Caco-2 (cell line): ENCODE data around the gene PTMS. TPM values are rescaled to one million over a fixed set of nuclear protein-coding genes. Genes with fewer than 3 reads are reported as not detected.

Experiments
- BruUV-seq: library from RNA; stranded (reverse); fragments of 400-500 nt; replicated peaks from 2 replicates; lab custom pipeline; 2021; lab: Mats Ljungman, UMichigan
- CTCF ChIA-PET: fragments of 300-600 bp; sonication (Branson Sonifier 250); formaldehyde crosslinking; loops from one replicate; lab custom pipeline; 2022; ENCODE audit warnings: antibody characterized with exemption; lab: Charles Lee
- POLR2A ChIA-PET: fragments of 300-600 bp; sonication (Branson Sonifier 250); formaldehyde crosslinking; loops from one replicate; lab custom pipeline; 2022; ENCODE audit warnings: antibody characterized with exemption; lab: Charles Lee
- DNase-seq, 2 experiments: peaks; one replicate each; pipeline versions ENCODE4 v3.0.0 to v3.0.0-alpha.2; 2020 to 2022
- H3K27me3 ChIP-seq: replicated peaks from 2 replicates; pipeline ENCODE4 v1.6.0; 2011; ENCODE audit warnings: low read length; ENCODE audit not compliant: control insufficient read depth, insufficient read depth
- H3K36me3 ChIP-seq: 2 replicates; pipeline ENCODE4 v1.5.1; 2011; ENCODE audit warnings: low read length; ENCODE audit not compliant: control insufficient read depth, insufficient read depth
- H3K4me1 ChIP-seq: fragments of 250-450 bp; sonication (Bioruptor Pico); 2 replicates; pipeline ENCODE4 v1.5.1; 2020; ENCODE audit warnings: mild to moderate bottlenecking
- H3K4me3 ChIP-seq: 2 replicates; pipeline ENCODE4 v1.5.1; 2011; ENCODE audit warnings: low read depth, mild to moderate bottlenecking, control low read depth, low read length
- H3K9me3 ChIP-seq: fragments of 250-450 bp; sonication (Bioruptor Pico); 2 replicates; pipeline ENCODE4 v1.5.1; 2020; ENCODE audit warnings: mild to moderate bottlenecking, moderate library complexity
- H3K27ac Mint-ChIP-seq: one replicate; pipeline ENCODE4 v1.8.0; 2022; ENCODE audit warnings: mixed read lengths; ENCODE audit not compliant: unreplicated experiment
- H3K27me3 Mint-ChIP-seq: one replicate; pipeline ENCODE4 v1.8.0; 2022; ENCODE audit warnings: mixed read lengths; ENCODE audit not compliant: insufficient read depth, unreplicated experiment
- H3K36me3 Mint-ChIP-seq: one replicate; pipeline ENCODE4 v1.8.0; 2022; ENCODE audit warnings: mild to moderate bottlenecking, mixed read lengths; ENCODE audit not compliant: insufficient read depth, unreplicated experiment
- H3K4me1 Mint-ChIP-seq: one replicate; pipeline ENCODE4 v1.8.0; 2022; ENCODE audit warnings: low read depth, mixed read lengths; ENCODE audit not compliant: unreplicated experiment
- H3K4me3 Mint-ChIP-seq: one replicate; pipeline ENCODE4 v1.8.0; 2022; ENCODE audit warnings: mild to moderate bottlenecking, moderate library complexity, mixed read lengths; ENCODE audit not compliant: unreplicated experiment
- H3K9me3 Mint-ChIP-seq: one replicate; pipeline ENCODE4 v1.8.0; 2022; ENCODE audit warnings: mixed read lengths; ENCODE audit not compliant: unreplicated experiment
- intact Hi-C: fragments of 100-400 bp; cut with micrococcal nuclease; formaldehyde crosslinking; loops from one replicate; pipeline ENCODE4 v1.10.0; 2022; ENCODE audit not compliant: unreplicated experiment
- total RNA-seq: library from RNA; stranded (reverse); gene quantifications from 2 replicates; pipeline ENCODE4 v1.2.3, GENCODE V29; 2022
- TF ChIP-seq, protein P1 (sequence below), 2 experiments: fragments of 200-600 bp in 1 of 2; IDR thresholded peaks; 1 replicate in 1 of 2; 2 replicates in 1 of 2; pipeline versions ENCODE4 v1.5.1 to v1.8.0; 2011 to 2022; ENCODE audit warnings: antibody characterized with exemption in 1 of 2, control low read depth in 1 of 2, inconsistent platforms in 1 of 2, low read depth in 1 of 2, low read length in 1 of 2, mild to moderate bottlenecking in 1 of 2, moderate library complexity in 1 of 2; ENCODE audit not compliant: insufficient read depth in 1 of 2, severe bottlenecking in 1 of 2, unreplicated experiment in 1 of 2

Gene PTMS
- total RNA-seq, 1 experiment from 2014 or later, result 285 TPM

DNA sequence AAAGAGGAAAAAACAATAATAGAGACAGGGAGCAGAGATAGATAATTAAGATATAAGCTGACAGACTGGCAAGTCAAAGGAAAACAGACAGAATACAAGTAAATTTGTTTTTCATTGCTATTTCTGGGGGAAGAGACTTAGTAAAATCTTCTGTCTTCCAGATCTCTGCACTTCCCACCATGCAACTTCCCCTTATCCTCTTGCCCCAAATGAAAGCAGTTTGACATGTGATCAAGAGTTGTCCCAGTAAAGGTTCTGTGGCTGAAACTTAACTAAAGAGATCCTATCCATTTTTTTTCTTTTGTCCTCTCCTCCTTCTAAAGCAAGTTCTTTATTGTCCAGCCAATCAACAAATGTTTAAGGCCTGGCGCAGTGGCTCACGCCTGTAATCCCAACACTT, 11.8 kb upstream of the PTMS start:
- Histone ChIP-seq H3K36me3 (peaks cover 8% of the 10 kb centered on the region), H3K4me1 (peaks cover 16% of the 10 kb centered on the region), H3K4me3 (no peak overlapping the region), H3K9me3 (no peaks in the 10 kb centered on the region), H3K27me3 (no peaks in the 10 kb centered on the region)
- DNase-seq, result no peak
- Mint-ChIP-seq H3K27ac (peak overlapping the region; percentile 94), H3K4me3 (no peak overlapping the region), H3K4me1 (peaks cover 18% of the 10 kb centered on the region), H3K27me3 (no peaks in the 10 kb centered on the region), H3K9me3 (no peaks in the 10 kb centered on the region), H3K36me3 (peaks cover 41% of the 10 kb centered on the region)
- TF ChIP-seq, protein P1, sequence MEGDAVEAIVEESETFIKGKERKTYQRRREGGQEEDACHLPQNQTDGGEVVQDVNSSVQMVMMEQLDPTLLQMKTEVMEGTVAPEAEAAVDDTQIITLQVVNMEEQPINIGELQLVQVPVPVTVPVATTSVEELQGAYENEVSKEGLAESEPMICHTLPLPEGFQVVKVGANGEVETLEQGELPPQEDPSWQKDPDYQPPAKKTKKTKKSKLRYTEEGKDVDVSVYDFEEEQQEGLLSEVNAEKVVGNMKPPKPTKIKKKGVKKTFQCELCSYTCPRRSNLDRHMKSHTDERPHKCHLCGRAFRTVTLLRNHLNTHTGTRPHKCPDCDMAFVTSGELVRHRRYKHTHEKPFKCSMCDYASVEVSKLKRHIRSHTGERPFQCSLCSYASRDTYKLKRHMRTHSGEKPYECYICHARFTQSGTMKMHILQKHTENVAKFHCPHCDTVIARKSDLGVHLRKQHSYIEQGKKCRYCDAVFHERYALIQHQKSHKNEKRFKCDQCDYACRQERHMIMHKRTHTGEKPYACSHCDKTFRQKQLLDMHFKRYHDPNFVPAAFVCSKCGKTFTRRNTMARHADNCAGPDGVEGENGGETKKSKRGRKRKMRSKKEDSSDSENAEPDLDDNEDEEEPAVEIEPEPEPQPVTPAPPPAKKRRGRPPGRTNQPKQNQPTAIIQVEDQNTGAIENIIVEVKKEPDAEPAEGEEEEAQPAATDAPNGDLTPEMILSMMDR (IDR thresholded peaks at IDR 0.05; ENCODE audit: insufficient read depth in 1 of 2, low read depth in 1 of 2, low read length in 1 of 2, severe bottlenecking in 1 of 2, unreplicated experiment in 1 of 2), result no peak
- intact Hi-C loops, result no loop called here
- ChIA-PET POLR2A (interaction anchor here (0.9 to 3.1 kb wide), 7 partner anchors 12 to 183 kb away, joined by 3 to 60 read pairs (median 20); partner anchors contain the start of genes CDCA3, COPS7A, PTMS and USP5), CTCF (interaction anchor here (0.5 to 4.5 kb wide), 21 partner anchors 9 to 363 kb away, joined by 3 to 135 read pairs (median 9); partner anchors contain the start of genes CDCA3, COPS7A, PTMS and SPSB2)
- no TSS peak for BruUV-seq

DNA sequence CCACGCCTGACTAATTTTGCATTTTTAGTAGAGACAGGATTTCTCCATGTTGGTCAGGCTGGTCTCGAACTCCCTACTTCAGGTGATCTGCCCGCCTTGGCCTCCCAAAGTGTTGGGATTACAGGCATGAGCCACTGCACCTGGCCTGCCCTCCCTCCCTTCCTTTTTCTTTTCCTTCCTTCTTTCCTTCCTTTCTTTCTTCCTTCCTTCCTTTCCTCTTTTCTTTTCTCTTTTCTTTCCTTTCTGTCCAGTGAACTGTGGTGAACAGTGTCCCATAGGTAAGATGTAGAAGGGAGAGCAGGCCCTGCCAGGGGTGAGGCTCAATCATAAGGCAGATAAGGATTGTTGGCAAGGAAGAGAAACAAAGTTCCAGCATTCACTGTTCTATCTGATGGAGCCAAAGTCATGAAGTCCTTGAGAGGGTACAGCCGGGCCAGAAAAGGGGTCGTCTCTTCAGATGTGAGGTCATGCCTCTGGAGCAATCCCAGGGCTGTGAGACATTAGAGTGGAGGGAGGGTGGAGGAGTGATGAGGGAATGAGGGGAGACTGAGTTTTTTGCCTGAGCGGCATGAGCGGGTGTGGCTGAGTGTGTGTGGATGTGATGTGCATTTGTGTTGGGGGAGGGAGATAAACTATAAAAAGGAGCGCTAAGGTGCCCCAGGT, 9.0 kb upstream of the PTMS start:
- no peaks in the 10 kb centered on the region for H3K36me3 ChIP-seq
- no peak overlapping the region for H3K4me3 ChIP-seq
- H3K27ac Mint-ChIP-seq, result no peak overlapping the region
- POLR2A ChIA-PET, result no interaction called here
- H3K9me3 Mint-ChIP-seq, result no peaks in the 10 kb centered on the region
- no peaks in the 10 kb centered on the region for H3K9me3 ChIP-seq
- H3K36me3 Mint-ChIP-seq, result peaks cover 22% of the 10 kb centered on the region
- intact Hi-C loops, result no loop called here
- H3K4me1 ChIP-seq, result peaks cover 19% of the 10 kb centered on the region
- H3K4me3 Mint-ChIP-seq, result no peak overlapping the region
- no TSS peak for BruUV-seq
- H3K27me3 ChIP-seq, result no peaks in the 10 kb centered on the region
- H3K27me3 Mint-ChIP-seq, result no peaks in the 10 kb centered on the region
- H3K4me1 Mint-ChIP-seq, result peaks cover 30% of the 10 kb centered on the region
- CTCF ChIA-PET, result interaction anchor here (0.5 to 0.8 kb wide), 2 partner anchors 10 kb away, joined by 3 to 7 read pairs; no protein-coding TSS in a partner anchor
- TF ChIP-seq, protein P1 (IDR thresholded peaks at IDR 0.05; ENCODE audit: insufficient read depth in 1 of 2, low read depth in 1 of 2, low read length in 1 of 2, severe bottlenecking in 1 of 2, unreplicated experiment in 1 of 2), result no peak
- DNase-seq, result no peak

DNA sequence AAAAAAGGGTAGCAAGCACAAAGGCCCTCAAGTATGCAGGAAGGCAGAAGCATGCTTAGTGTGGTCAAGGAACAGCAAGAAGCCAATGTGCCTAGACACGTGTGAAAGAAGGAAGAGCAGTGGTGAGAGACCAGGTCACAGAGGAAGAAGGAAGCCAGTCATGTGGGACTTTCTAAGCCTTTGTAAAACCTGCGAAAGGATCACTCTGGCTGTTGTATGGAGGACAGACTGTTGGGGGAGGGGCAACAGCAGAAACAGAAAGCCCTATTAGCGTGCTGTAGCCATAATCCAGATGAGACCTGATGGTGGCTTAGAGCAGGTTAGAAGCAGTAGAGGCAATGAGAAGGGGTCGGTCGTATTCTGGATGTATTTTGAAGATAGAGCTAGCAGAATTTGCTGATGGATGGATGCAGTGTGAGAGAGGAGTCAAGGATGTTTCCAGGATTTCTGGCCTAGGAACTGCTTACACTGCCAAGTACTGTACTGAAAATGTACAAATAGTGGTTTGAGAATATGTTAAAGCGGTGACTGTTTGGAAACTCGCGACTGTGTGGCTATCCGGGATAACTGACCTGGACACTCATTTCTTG, 7.6 kb upstream of the PTMS start:
- TF ChIP-seq, protein P1 (IDR thresholded peaks at IDR 0.05; ENCODE audit: insufficient read depth in 1 of 2, low read depth in 1 of 2, low read length in 1 of 2, severe bottlenecking in 1 of 2, unreplicated experiment in 1 of 2), result no peak
- H3K9me3 ChIP-seq, result no peaks in the 10 kb centered on the region
- Mint-ChIP-seq H3K4me3 (no peak overlapping the region), H3K9me3 (no peaks in the 10 kb centered on the region), H3K36me3 (peaks cover 7% of the 10 kb centered on the region), H3K27ac (no peak overlapping the region), H3K27me3 (no peaks in the 10 kb centered on the region), H3K4me1 (peaks cover 34% of the 10 kb centered on the region)
- no peaks in the 10 kb centered on the region for H3K36me3 ChIP-seq
- no peak for DNase-seq
- H3K27me3 ChIP-seq, result no peaks in the 10 kb centered on the region
- POLR2A ChIA-PET, result no interaction called here
- intact Hi-C loops, result no loop called here
- H3K4me1 ChIP-seq, result peaks cover 26% of the 10 kb centered on the region
- no peak overlapping the region for H3K4me3 ChIP-seq
- CTCF ChIA-PET, result no interaction called here
- BruUV-seq, result no TSS peak
